Neural cell (in vitro differentiated cells): ENCODE data around the gene LDAF1. TPM values are rescaled to one million over a fixed set of nuclear protein-coding genes. Genes with fewer than 3 reads are reported as not detected.

ENCODE experiments used
- H2AFZ ChIP-seq: fragments of 200-600, 300-800 bp; sonication (generic), shearing (Covaris generic); 2 replicates; pipeline ENCODE4 v1.6.0; 2014; ENCODE audit warnings: low read depth, mild to moderate bottlenecking, antibody characterized with exemption, low read length, moderate library complexity
- H3F3A ChIP-seq: fragments of 200-600 bp; shearing (Covaris generic); 2 replicates; pipeline ENCODE4 v1.6.1; 2016; ENCODE audit warnings: mild to moderate bottlenecking, moderate library complexity, mixed read lengths, antibody characterized with exemption, low read length; ENCODE audit not compliant: insufficient read depth, poor library complexity, severe bottlenecking
- H3K27ac ChIP-seq: fragments of 200-600, 300-800 bp; sonication (generic), shearing (Covaris generic); 2 replicates; pipeline ENCODE4 v1.5.1; 2014; ENCODE audit warnings: mild to moderate bottlenecking, low read length, moderate library complexity
- H3K27me3 ChIP-seq: fragments of 300-800, 200-600 bp; sonication (generic), shearing (Covaris generic); 2 replicates; pipeline ENCODE4 v1.6.0; 2014; ENCODE audit warnings: mild to moderate bottlenecking, low read depth, low read length, moderate library complexity; ENCODE audit not compliant: insufficient read depth
- H3K36me3 ChIP-seq: fragments of 300-800, 200-600 bp; sonication (generic), shearing (Covaris generic); 2 replicates; pipeline ENCODE4 v1.5.1; 2014; ENCODE audit warnings: mild to moderate bottlenecking, antibody characterized with exemption, low read length, moderate library complexity; ENCODE audit not compliant: insufficient read depth
- H3K4me2 ChIP-seq: fragments of 300-800, 200-600 bp; sonication (generic), shearing (Covaris generic); 2 replicates; pipeline ENCODE4 v1.6.0; 2014; ENCODE audit warnings: mild to moderate bottlenecking, low read length
- H3K4me3 ChIP-seq: fragments of 300-800, 200-600 bp; sonication (generic), shearing (Covaris generic); 2 replicates; pipeline ENCODE4 v1.5.1; 2014; ENCODE audit warnings: mild to moderate bottlenecking, low read length, moderate library complexity
- H3K79me2 ChIP-seq: fragments of 200-600 bp; shearing (Covaris generic); replicated peaks from 2 replicates; pipeline ENCODE4 v1.6.0; 2014; ENCODE audit warnings: mild to moderate bottlenecking, low read length, moderate library complexity; ENCODE audit not compliant: insufficient read depth
- H3K9ac ChIP-seq: fragments of 300-800, 200-600 bp; sonication (generic), shearing (Covaris generic); 2 replicates; pipeline ENCODE4 v1.6.1; 2016; ENCODE audit warnings: mild to moderate bottlenecking, low read length, mixed read lengths
- H3K9me2 ChIP-seq: fragments of 200-600 bp; shearing (Covaris generic); 2 replicates; pipeline ENCODE4 v1.6.1; 2016; ENCODE audit warnings: mild to moderate bottlenecking, low read length, mixed read lengths; ENCODE audit not compliant: insufficient read depth
- H3K9me3 ChIP-seq: fragments of 200-600, 300-800 bp; sonication (generic), shearing (Covaris generic); 2 replicates; pipeline ENCODE4 v1.6.1; 2016; ENCODE audit warnings: mild to moderate bottlenecking, mixed run types, low read length, moderate library complexity, mixed read lengths
- H4K20me1 ChIP-seq: fragments of 200-600 bp; shearing (Covaris generic); 2 replicates; pipeline ENCODE4 v1.6.1; 2016; ENCODE audit warnings: mild to moderate bottlenecking, mixed run types; ENCODE audit not compliant: insufficient read depth
- CTCF ChIP-seq: fragments of 450-650 bp; IDR thresholded peaks from 2 replicates; pipeline ENCODE4 v1.5.1; 2014; ENCODE audit warnings: antibody characterized with exemption, mild to moderate bottlenecking, moderate library complexity; ENCODE audit not compliant: poor library complexity, severe bottlenecking
- EP300 ChIP-seq: fragments of 450-650 bp; conservative IDR thresholded peaks from 2 replicates; pipeline ENCODE4 v1.6.1; 2014; ENCODE audit warnings: antibody characterized with exemption, mild to moderate bottlenecking, moderate library complexity; ENCODE audit not compliant: poor library complexity, severe bottlenecking
- EZH2 ChIP-seq: fragments of 200-600, 300-800 bp; shearing (Covaris generic), sonication (generic); IDR thresholded peaks from 2 replicates; pipeline ENCODE4 v1.6.1; 2014; ENCODE audit warnings: antibody characterized with exemption, low read length, borderline replicate concordance, mild to moderate bottlenecking; ENCODE audit not compliant: insufficient read depth, poor library complexity, severe bottlenecking
- MXI1 ChIP-seq: fragments of 450-650 bp; conservative IDR thresholded peaks from 2 replicates; pipeline ENCODE4 v1.6.1; 2014; ENCODE audit warnings: antibody characterized with exemption, mild to moderate bottlenecking; ENCODE audit not compliant: poor library complexity, severe bottlenecking
- POLR2AphosphoS5 ChIP-seq: IDR thresholded peaks from 2 replicates; pipeline ENCODE4 v1.6.1; 2012
- RAD21 ChIP-seq: fragments of 450-650 bp; conservative IDR thresholded peaks from 2 replicates; pipeline ENCODE4 v1.6.1; 2014; ENCODE audit warnings: antibody characterized with exemption, mild to moderate bottlenecking, moderate library complexity
- REST ChIP-seq: IDR thresholded peaks from 2 replicates; pipeline ENCODE4 v1.6.1; 2012; ENCODE audit warnings: borderline replicate concordance
- SMC3 ChIP-seq: fragments of 450-650 bp; conservative IDR thresholded peaks from 2 replicates; pipeline ENCODE4 v1.6.1; 2014; ENCODE audit warnings: antibody characterized with exemption, mild to moderate bottlenecking, moderate library complexity; ENCODE audit not compliant: poor library complexity
- TAF1 ChIP-seq: IDR thresholded peaks from 2 replicates; pipeline ENCODE4 v1.6.1; 2012; ENCODE audit warnings: low read depth
- polyA plus RNA-seq: library from polyadenylated mRNA; depleted of rRNA; stranded (reverse); fragments of >200 nt; gene quantifications from 2 replicates; pipeline ENCODE4 v1.2.3, GENCODE V29; 2014

Gene LDAF1
- polyA plus RNA-seq, 1 donor from 2014 or later: 10.8 TPM

GRCh38 chr16:21226749-21227148, 68.3 kb downstream of the LDAF1 start:
- no peak overlapping the region for H3K9ac ChIP-seq

GRCh38 chr16:21227866-21228265, 69.4 kb downstream of the LDAF1 start:
- Histone ChIP-seq H3K9me3 (no peaks in the 10 kb centered on the region), H3K79me2 (no peaks in the 10 kb centered on the region), H3K4me3 (no peak overlapping the region), H2AFZ (no peak overlapping the region), H4K20me1 (no peaks in the 10 kb centered on the region), H3K4me2 (no peak overlapping the region), H3K27ac (no peak overlapping the region), H3K9ac (no peak overlapping the region), H3K9me2 (no peaks in the 10 kb centered on the region), H3F3A (no peaks in the 10 kb centered on the region), H3K36me3 (no peaks in the 10 kb centered on the region), H3K27me3 (no peaks in the 10 kb centered on the region)
- no peak for TF ChIP-seq RAD21
- TF ChIP-seq POLR2AphosphoS5: no peak
- no peak for TF ChIP-seq EP300
- TF ChIP-seq MXI1: no peak
- no peak for TF ChIP-seq EZH2
- no peak for TF ChIP-seq CTCF
- no peak for TF ChIP-seq TAF1

More at GRCh38 chr16:21226749-21227148, 68.3 kb downstream of the LDAF1 start:
- Histone ChIP-seq H4K20me1 (no peaks in the 10 kb centered on the region), H3K9me2 (no peaks in the 10 kb centered on the region), H3K9me3 (no peaks in the 10 kb centered on the region), H3K27me3 (no peaks in the 10 kb centered on the region), H3K4me3 (no peak overlapping the region), H3K4me2 (no peak overlapping the region), H3K36me3 (no peaks in the 10 kb centered on the region), H2AFZ (no peak overlapping the region), H3K79me2 (no peaks in the 10 kb centered on the region), H3K27ac (no peak overlapping the region), H3F3A (no peaks in the 10 kb centered on the region)
- no peak for TF ChIP-seq EZH2
- TF ChIP-seq POLR2AphosphoS5: no peak
- TF ChIP-seq REST: no peak
- no peak for TF ChIP-seq SMC3
- TF ChIP-seq MXI1: no peak
- TF ChIP-seq EP300: no peak
- no peak for TF ChIP-seq TAF1
- TF ChIP-seq CTCF: no peak
- no peak for TF ChIP-seq RAD21
